Measurements from ENCODE around the gene ZNF136.

ZNF136 gene
- long read RNA-seq, transcript ZNF136-201 (4 exons, 3,643 nt): major isoform, 25 of 35 reads
- long read RNA-seq, transcript ZNF136-204 (3 exons, 478 nt): minor isoform, 9 of 35 reads
- long read RNA-seq, partial matches to known transcripts: 0 of 35 reads
- long read RNA-seq, other reads (novel, unspliced or antisense): 1 of 35 reads

GRCh38 chr19:12162882-12163806 is at the start of gene ZNF136:
TSS of gene ZNF136 (plus strand) at chr19:12163096. CDS start at chr19:12163204, 108 bp downstream.
- TF ChIP-seq, protein P1, sequence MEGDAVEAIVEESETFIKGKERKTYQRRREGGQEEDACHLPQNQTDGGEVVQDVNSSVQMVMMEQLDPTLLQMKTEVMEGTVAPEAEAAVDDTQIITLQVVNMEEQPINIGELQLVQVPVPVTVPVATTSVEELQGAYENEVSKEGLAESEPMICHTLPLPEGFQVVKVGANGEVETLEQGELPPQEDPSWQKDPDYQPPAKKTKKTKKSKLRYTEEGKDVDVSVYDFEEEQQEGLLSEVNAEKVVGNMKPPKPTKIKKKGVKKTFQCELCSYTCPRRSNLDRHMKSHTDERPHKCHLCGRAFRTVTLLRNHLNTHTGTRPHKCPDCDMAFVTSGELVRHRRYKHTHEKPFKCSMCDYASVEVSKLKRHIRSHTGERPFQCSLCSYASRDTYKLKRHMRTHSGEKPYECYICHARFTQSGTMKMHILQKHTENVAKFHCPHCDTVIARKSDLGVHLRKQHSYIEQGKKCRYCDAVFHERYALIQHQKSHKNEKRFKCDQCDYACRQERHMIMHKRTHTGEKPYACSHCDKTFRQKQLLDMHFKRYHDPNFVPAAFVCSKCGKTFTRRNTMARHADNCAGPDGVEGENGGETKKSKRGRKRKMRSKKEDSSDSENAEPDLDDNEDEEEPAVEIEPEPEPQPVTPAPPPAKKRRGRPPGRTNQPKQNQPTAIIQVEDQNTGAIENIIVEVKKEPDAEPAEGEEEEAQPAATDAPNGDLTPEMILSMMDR (IDR thresholded peaks at IDR 0.05; ENCODE audit: insufficient read depth, low read length): no peak
- TF ChIP-seq POLR2AphosphoS5 (IDR thresholded peaks at IDR 0.05; ENCODE audit: low read depth) (peak; percentile 81; the same call in 1 of the 2 replicates), REST (IDR thresholded peaks at IDR 0.05; ENCODE audit: insufficient replicate concordance, low read depth) (peak; percentile 21)
- Histone ChIP-seq H3K27me3 (ENCODE audit: insufficient read depth, poor library complexity, severe bottlenecking) (no peaks in the 10 kb centered on the region), H3K27ac (replicated peaks) (peak within 1 kb of the TSS; percentile 90), H3K4me3 (replicated peaks; ENCODE audit: insufficient read depth, low read length) (peak within 1 kb of the TSS; percentile 91)
- DNase-seq (ENCODE audit: low read depth in 1 of 2, low spot score in 1 of 2): peak; percentile 88 to 96

GRCh38 chr19:12113121-12113520 is 49.8 kb upstream of the ZNF136 start:
- no peak for DNase-seq (ENCODE audit: low read depth in 1 of 2, low spot score in 1 of 2)
- TF ChIP-seq, protein P1 (IDR thresholded peaks at IDR 0.05; ENCODE audit: insufficient read depth, low read length): no peak
- no peak for TF ChIP-seq POLR2AphosphoS5 (IDR thresholded peaks at IDR 0.05; ENCODE audit: low read depth)
- no peak for TF ChIP-seq REST (IDR thresholded peaks at IDR 0.05; ENCODE audit: insufficient replicate concordance, low read depth)
- TF ChIP-seq GABPA (IDR thresholded peaks at IDR 0.05; ENCODE audit: low read depth): no peak
- no peak for TF ChIP-seq SPI1 (IDR thresholded peaks at IDR 0.05; ENCODE audit: borderline replicate concordance, low read depth)
- H3K27me3 ChIP-seq (ENCODE audit: insufficient read depth, poor library complexity, severe bottlenecking): no peaks in the 10 kb centered on the region
- no peak overlapping the region for H3K27ac ChIP-seq (replicated peaks)
- H3K4me3 ChIP-seq (replicated peaks; ENCODE audit: insufficient read depth, low read length): no peak overlapping the region

DNA sequence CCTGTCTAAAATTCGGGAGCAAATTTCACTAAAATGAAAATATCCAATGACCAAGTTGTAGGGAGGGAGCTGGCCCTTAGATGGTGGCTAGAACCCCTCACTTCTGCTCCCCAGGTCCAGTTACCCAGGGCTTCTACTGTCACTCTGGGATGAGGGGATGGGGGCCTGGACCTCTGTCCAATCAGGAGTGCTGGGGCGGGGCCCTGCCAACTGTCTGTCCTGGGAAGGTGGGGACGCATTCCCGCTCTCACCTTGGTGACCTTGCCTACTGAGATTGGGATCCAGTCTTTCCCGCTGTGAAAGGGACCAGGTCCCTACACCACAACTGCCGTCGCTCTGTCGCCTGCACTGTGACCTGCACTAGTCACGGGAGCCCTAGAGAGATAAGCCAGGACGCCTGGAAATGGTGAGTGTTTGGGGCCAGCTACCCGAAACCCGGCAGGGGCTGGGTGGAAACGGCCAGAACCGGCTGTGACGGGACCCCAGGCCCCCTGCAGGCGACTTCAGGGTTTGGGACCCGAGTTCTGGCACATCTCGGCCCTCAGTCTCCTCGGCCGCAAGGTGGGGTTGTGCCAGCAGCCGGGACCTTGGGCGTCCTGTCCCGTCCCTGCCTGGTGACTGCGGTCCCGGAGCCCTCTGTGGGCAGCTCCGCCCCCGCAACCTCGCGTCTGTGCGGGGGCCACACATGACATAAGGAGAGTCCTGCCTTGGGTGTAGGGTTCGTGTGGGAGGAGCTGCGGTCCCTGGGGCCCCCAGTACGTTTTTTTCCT is 45.5 kb upstream of the ZNF136 start:
- TF ChIP-seq, protein P1 (IDR thresholded peaks at IDR 0.05; ENCODE audit: insufficient read depth, low read length): no peak
- TF ChIP-seq REST (IDR thresholded peaks at IDR 0.05; ENCODE audit: insufficient replicate concordance, low read depth): no peak
- no peak for TF ChIP-seq SPI1 (IDR thresholded peaks at IDR 0.05; ENCODE audit: borderline replicate concordance, low read depth)
- TF ChIP-seq POLR2AphosphoS5 (IDR thresholded peaks at IDR 0.05; ENCODE audit: low read depth): no peak
- TF ChIP-seq GABPA (IDR thresholded peaks at IDR 0.05; ENCODE audit: low read depth): no peak
- Histone ChIP-seq H3K27me3 (ENCODE audit: insufficient read depth, poor library complexity, severe bottlenecking) (no peaks in the 10 kb centered on the region), H3K27ac (replicated peaks) (no peak overlapping the region), H3K4me3 (replicated peaks; ENCODE audit: insufficient read depth, low read length) (no peak overlapping the region)
- DNase-seq (ENCODE audit: low read depth in 1 of 2, low spot score in 1 of 2): no peak

All from HL-60 (cell line).